Osteoblast (primary cell): ENCODE results near the gene HSPA4. TPM values are rescaled to one million over a fixed set of nuclear protein-coding genes. Genes with fewer than 3 reads are reported as not detected.
"Not testable (repeated sequence)": the region's sequence is repeated elsewhere in the genome, so short reads cannot be mapped to it uniquely, and the experiment has no call there.

Experiments used
- DNase-seq: peaks from one replicate; pipeline ENCODE4 v3.0.0; 2011; ENCODE audit warnings: low spot score, mixed read lengths; ENCODE audit not compliant: insufficient read length; ENCODE audit errors: missing footprints
- H2AFZ ChIP-seq: 2 replicates; pipeline ENCODE4 v1.6.0; 2011; ENCODE audit warnings: mild to moderate bottlenecking, low read length
- H3K27ac ChIP-seq: 2 replicates; pipeline ENCODE4 v1.5.1; 2011; ENCODE audit warnings: mild to moderate bottlenecking, low read depth, low read length, moderate library complexity
- H3K27me3 ChIP-seq: 2 replicates; pipeline ENCODE4 v1.6.0; 2012; ENCODE audit warnings: mild to moderate bottlenecking, control low read depth, inconsistent platforms, low read length, moderate library complexity; ENCODE audit not compliant: insufficient read depth
- H3K36me3 ChIP-seq: 2 replicates; pipeline ENCODE4 v1.5.1; 2011; ENCODE audit warnings: mild to moderate bottlenecking, low read length, control low read depth, moderate library complexity; ENCODE audit not compliant: insufficient read depth
- H3K4me1 ChIP-seq: 2 replicates; pipeline ENCODE4 v1.5.1; 2011; ENCODE audit warnings: mild to moderate bottlenecking, low read length, control low read depth, moderate library complexity; ENCODE audit not compliant: insufficient read depth
- H3K4me2 ChIP-seq: 2 replicates; pipeline ENCODE4 v1.6.0; 2011; ENCODE audit warnings: mild to moderate bottlenecking, low read length; ENCODE audit not compliant: insufficient read depth
- H3K4me3 ChIP-seq: fragments of 200-600 bp; sonication (generic); 3 replicates; pipeline ENCODE4 v1.5.1; 2012; ENCODE audit warnings: mild to moderate bottlenecking, low read length, inconsistent platforms; ENCODE audit not compliant: insufficient read depth
- H3K79me2 ChIP-seq: 2 replicates; pipeline ENCODE4 v1.6.0; 2012; ENCODE audit warnings: mild to moderate bottlenecking, low read length, control low read depth, inconsistent platforms; ENCODE audit not compliant: insufficient read depth
- H3K9me3 ChIP-seq: 2 replicates; pipeline ENCODE4 v1.5.1; 2011; ENCODE audit warnings: low read depth, low read length, control low read depth
- H4K20me1 ChIP-seq: 2 replicates; pipeline ENCODE4 v1.6.0; 2012; ENCODE audit warnings: mild to moderate bottlenecking, low read length, control low read depth; ENCODE audit not compliant: insufficient read depth
- CTCF ChIP-seq: IDR thresholded peaks from 2 replicates; pipeline ENCODE4 v1.5.1; 2011; ENCODE audit warnings: mild to moderate bottlenecking, low read depth, low read length, moderate library complexity; ENCODE audit errors: extremely low read depth
- total RNA-seq: library from RNA; depleted of rRNA; stranded (reverse); fragments of >200 nt; gene quantifications from 2 replicates; pipeline ENCODE4 v1.2.3, GENCODE V29; 2012

The HSPA4 gene
- 125 and 135 TPM in 2 replicates for total RNA-seq

GRCh38 chr5:133051542-133052316 lies at the start of gene HSPA4:
HSPA4 (plus strand) TSS chr5:133052013; CDS start chr5:133052251, 238 bp downstream.
- no peak for TF ChIP-seq CTCF

GRCh38 chr5:133006653-133007052 lies 45.2 kb upstream of the HSPA4 start:
- TF ChIP-seq CTCF, result no peak
- Histone ChIP-seq H3K36me3 (peaks cover 3% of the 10 kb centered on the region), H3K79me2 (no peaks in the 10 kb centered on the region), H3K4me1 (no peaks in the 10 kb centered on the region), H3K9me3 (no peaks in the 10 kb centered on the region), H2AFZ (no peak overlapping the region), H3K4me3 (no peak overlapping the region), H3K4me2 (no peak overlapping the region), H4K20me1 (no peaks in the 10 kb centered on the region), H3K27ac (no peak overlapping the region), H3K27me3 (no peaks in the 10 kb centered on the region)
- no peak for DNase-seq

More at GRCh38 chr5:133051542-133052316, at the start of gene HSPA4:
- H2AFZ ChIP-seq, result peak within 1 kb of the TSS; percentile 93
- peaks cover 57% of the 10 kb centered on the region for H3K79me2 ChIP-seq
- H3K4me1 ChIP-seq, result peaks cover 35% of the 10 kb centered on the region
- peaks cover 44% of the 10 kb centered on the region for H4K20me1 ChIP-seq
- peak within 1 kb of the TSS; percentile 99 for H3K27ac ChIP-seq
- no peaks in the 10 kb centered on the region for H3K36me3 ChIP-seq
- DNase-seq, result peak; percentile 95
- peak within 1 kb of the TSS; percentile 97 for H3K4me2 ChIP-seq
- H3K4me3 ChIP-seq, result peak within 1 kb of the TSS; percentile 94
- no peaks in the 10 kb centered on the region for H3K9me3 ChIP-seq
- H3K27me3 ChIP-seq, result no peaks in the 10 kb centered on the region

GRCh38 chr5:133008455-133008854 lies 43.4 kb upstream of the HSPA4 start:
- H2AFZ ChIP-seq, H3K79me2 ChIP-seq, H3K4me2 ChIP-seq, H3K4me1 ChIP-seq, H4K20me1 ChIP-seq, H3K27ac ChIP-seq, H3K4me3 ChIP-seq, H3K9me3 ChIP-seq, DNase-seq, H3K36me3 ChIP-seq, H3K27me3 ChIP-seq: not testable (repeated sequence)

GRCh38 chr5:133015466-133015865 lies 36.3 kb upstream of the HSPA4 start:
- H3K4me3 ChIP-seq, result no peak overlapping the region
- DNase-seq, result no peak
- H3K4me2 ChIP-seq, result no peak overlapping the region
- H4K20me1 ChIP-seq, result no peaks in the 10 kb centered on the region
- no peaks in the 10 kb centered on the region for H3K27me3 ChIP-seq
- H3K27ac ChIP-seq, result no peak overlapping the region
- H3K4me1 ChIP-seq, result no peaks in the 10 kb centered on the region
- H3K36me3 ChIP-seq, result peaks cover 24% of the 10 kb centered on the region
- H3K79me2 ChIP-seq, result peaks cover 28% of the 10 kb centered on the region
- no peak overlapping the region for H2AFZ ChIP-seq
- no peak for TF ChIP-seq CTCF
- H3K9me3 ChIP-seq, result no peaks in the 10 kb centered on the region
